PFSK-1 (cell line): ENCODE results near the gene FBXO30.

Source experiments
- POLR2AphosphoS5 ChIP-seq: IDR thresholded peaks from 2 replicates; pipeline ENCODE4 v1.6.1; 2012; ENCODE audit warnings: low read depth, mild to moderate bottlenecking, control low read depth, low read length, moderate library complexity
- SIN3A ChIP-seq: IDR thresholded peaks from 2 replicates; pipeline ENCODE4 v1.6.1; 2012; ENCODE audit warnings: mild to moderate bottlenecking, low read length, moderate library complexity, borderline replicate concordance; ENCODE audit not compliant: insufficient read depth
- TF ChIP-seq, protein P1 (sequence below), 2 experiments: IDR thresholded peaks; 2 replicates each; pipeline versions ENCODE4 v1.6.1 to v1.8.0; 2011 to 2012; ENCODE audit warnings: low read depth in 2 of 2, low read length in 2 of 2, control low read depth in 1 of 2, inconsistent platforms in 1 of 2, mild to moderate bottlenecking in 1 of 2, moderate library complexity in 1 of 2; ENCODE audit not compliant: insufficient read depth in 1 of 2

DNA sequence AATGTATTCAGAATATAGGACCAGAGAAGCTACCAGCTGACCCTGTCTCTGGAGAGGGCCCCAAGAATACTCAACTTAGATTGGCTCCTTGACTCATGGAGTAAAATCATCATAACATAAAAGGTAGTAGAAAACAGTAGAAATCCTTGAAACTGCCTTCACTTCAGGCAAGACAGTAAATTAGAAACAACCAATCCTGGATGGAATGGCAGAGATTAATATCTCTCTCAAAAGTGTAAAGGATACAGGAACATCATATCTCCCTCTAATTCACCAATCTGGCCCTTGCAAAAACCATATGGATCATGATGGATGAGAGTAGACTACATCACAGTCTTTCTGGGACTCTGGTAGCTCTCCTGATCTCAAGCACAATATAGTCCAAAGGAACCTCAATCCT, 58.9 kb downstream of the FBXO30 start:
- TF ChIP-seq, protein P1, sequence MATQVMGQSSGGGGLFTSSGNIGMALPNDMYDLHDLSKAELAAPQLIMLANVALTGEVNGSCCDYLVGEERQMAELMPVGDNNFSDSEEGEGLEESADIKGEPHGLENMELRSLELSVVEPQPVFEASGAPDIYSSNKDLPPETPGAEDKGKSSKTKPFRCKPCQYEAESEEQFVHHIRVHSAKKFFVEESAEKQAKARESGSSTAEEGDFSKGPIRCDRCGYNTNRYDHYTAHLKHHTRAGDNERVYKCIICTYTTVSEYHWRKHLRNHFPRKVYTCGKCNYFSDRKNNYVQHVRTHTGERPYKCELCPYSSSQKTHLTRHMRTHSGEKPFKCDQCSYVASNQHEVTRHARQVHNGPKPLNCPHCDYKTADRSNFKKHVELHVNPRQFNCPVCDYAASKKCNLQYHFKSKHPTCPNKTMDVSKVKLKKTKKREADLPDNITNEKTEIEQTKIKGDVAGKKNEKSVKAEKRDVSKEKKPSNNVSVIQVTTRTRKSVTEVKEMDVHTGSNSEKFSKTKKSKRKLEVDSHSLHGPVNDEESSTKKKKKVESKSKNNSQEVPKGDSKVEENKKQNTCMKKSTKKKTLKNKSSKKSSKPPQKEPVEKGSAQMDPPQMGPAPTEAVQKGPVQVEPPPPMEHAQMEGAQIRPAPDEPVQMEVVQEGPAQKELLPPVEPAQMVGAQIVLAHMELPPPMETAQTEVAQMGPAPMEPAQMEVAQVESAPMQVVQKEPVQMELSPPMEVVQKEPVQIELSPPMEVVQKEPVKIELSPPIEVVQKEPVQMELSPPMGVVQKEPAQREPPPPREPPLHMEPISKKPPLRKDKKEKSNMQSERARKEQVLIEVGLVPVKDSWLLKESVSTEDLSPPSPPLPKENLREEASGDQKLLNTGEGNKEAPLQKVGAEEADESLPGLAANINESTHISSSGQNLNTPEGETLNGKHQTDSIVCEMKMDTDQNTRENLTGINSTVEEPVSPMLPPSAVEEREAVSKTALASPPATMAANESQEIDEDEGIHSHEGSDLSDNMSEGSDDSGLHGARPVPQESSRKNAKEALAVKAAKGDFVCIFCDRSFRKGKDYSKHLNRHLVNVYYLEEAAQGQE (IDR thresholded peaks at IDR 0.05; ENCODE audit: insufficient read depth in 1 of 2, low read depth in 2 of 2, low read length in 2 of 2): no peak
- TF ChIP-seq POLR2AphosphoS5 (no peak), SIN3A (no peak)
